Mesendoderm (in vitro differentiated cells): ENCODE data around the gene KCTD19.

Experiments used
- DNase-seq: peaks from one replicate; pipeline ENCODE4 v3.0.0; 2013
- H2AK5ac ChIP-seq: 2 replicates; pipeline ENCODE4 v1.6.1; 2013; ENCODE audit warnings: low read length, inconsistent platforms
- H2BK120ac ChIP-seq: 2 replicates; pipeline ENCODE4 v1.6.1; 2013; ENCODE audit warnings: low read depth, mild to moderate bottlenecking, low read length, moderate library complexity, mixed read lengths
- H2BK15ac ChIP-seq: replicated peaks from 2 replicates; pipeline ENCODE4 v1.6.1; 2013; ENCODE audit warnings: low read depth, mild to moderate bottlenecking, moderate library complexity
- H2BK5ac ChIP-seq: 2 replicates; pipeline ENCODE4 v1.6.1; 2013; ENCODE audit warnings: low read length, inconsistent platforms
- H3K18ac ChIP-seq: 2 replicates; pipeline ENCODE4 v1.6.1; 2013; ENCODE audit warnings: mild to moderate bottlenecking, low read length, mixed read lengths
- H3K23ac ChIP-seq: one replicate; pipeline ENCODE4 v1.6.1; 2013; ENCODE audit warnings: low read length
- H3K27ac ChIP-seq: 2 replicates; pipeline ENCODE4 v1.5.1; 2013; ENCODE audit warnings: low read depth, mild to moderate bottlenecking, inconsistent platforms, low read length, moderate library complexity
- H3K27me3 ChIP-seq: 2 replicates; pipeline ENCODE4 v1.6.1; 2013; ENCODE audit warnings: low read length, control low read depth, mild to moderate bottlenecking, inconsistent platforms; ENCODE audit not compliant: insufficient read depth, poor library complexity
- H3K36me3 ChIP-seq: 2 replicates; pipeline ENCODE4 v1.6.1; 2013; ENCODE audit warnings: low read length, inconsistent platforms; ENCODE audit not compliant: control insufficient read depth, insufficient read depth
- H3K4ac ChIP-seq: one replicate; pipeline ENCODE4 v1.6.1; 2013; ENCODE audit warnings: low read depth, mild to moderate bottlenecking, low read length, moderate library complexity
- H3K4me1 ChIP-seq: 2 replicates; pipeline ENCODE4 v1.6.1; 2013; ENCODE audit warnings: low read depth, low read length, inconsistent platforms; ENCODE audit not compliant: control insufficient read depth
- H3K4me2 ChIP-seq: 2 replicates; pipeline ENCODE4 v1.6.1; 2013; ENCODE audit warnings: low read length
- H3K4me3 ChIP-seq: 2 replicates; pipeline ENCODE4 v1.5.1; 2013; ENCODE audit warnings: mild to moderate bottlenecking, low read length
- H3K56ac ChIP-seq: one replicate; pipeline ENCODE4 v1.6.1; 2013; ENCODE audit warnings: low read length
- H3K79me1 ChIP-seq: 2 replicates; pipeline ENCODE4 v1.6.1; 2013; ENCODE audit warnings: low read length, inconsistent platforms
- H3K79me2 ChIP-seq: 2 replicates; pipeline ENCODE4 v1.6.1; 2013; ENCODE audit warnings: mild to moderate bottlenecking, low read length; ENCODE audit not compliant: control insufficient read depth, insufficient read depth
- H3K9ac ChIP-seq: 2 replicates; pipeline ENCODE4 v1.6.1; 2013; ENCODE audit warnings: low read length, inconsistent platforms
- H4K5ac ChIP-seq: one replicate; pipeline ENCODE4 v1.6.1; 2013; ENCODE audit warnings: low read length
- H4K8ac ChIP-seq: one replicate; pipeline ENCODE4 v1.6.1; 2013; ENCODE audit warnings: low read depth, mild to moderate bottlenecking, control low read depth, low read length, moderate library complexity
- WGBS: extraction: QIAGEN DNeasy Blood & Tissue Kit; methylation state at CpG from one replicate; pipeline ENCODE4 v1.1.7; 2013; ENCODE audit warnings: low lambda C conversion rate, missing lambda C conversion rate; ENCODE audit not compliant: insufficient coverage; ENCODE audit errors: extremely low coverage; 5-methylcytosine and 5-hydroxymethylcytosine counted together

The KCTD19 gene

GRCh38 chr16:67260426-67261063 is 66.0 kb downstream of the KCTD19 start:
- Histone ChIP-seq H3K79me2 (no peaks in the 10 kb centered on the region), H3K9ac (peak overlapping the region; percentile 47), H3K27ac (no peak overlapping the region), H3K4me1 (peaks cover 6% of the 10 kb centered on the region), H3K18ac (no peak overlapping the region), H3K4ac (no peak overlapping the region), H3K23ac (no peak overlapping the region), H3K79me1 (no peaks in the 10 kb centered on the region), H4K5ac (no peak overlapping the region), H2BK120ac (peak overlapping the region; percentile 33), H3K4me3 (no peak overlapping the region), H4K8ac (no peak overlapping the region), H2AK5ac (peak overlapping the region; percentile 32), H2BK5ac (peak overlapping the region; percentile 35), H3K27me3 (no peaks in the 10 kb centered on the region), H3K56ac (peak overlapping the region; percentile 69), H3K36me3 (no peaks in the 10 kb centered on the region), H2BK15ac (no peak overlapping the region), H3K4me2 (no peak overlapping the region)
- WGBS, result no CpG with 5 or more reads among the region's 4 CpGs
- DNase-seq, result peak; percentile 81

GRCh38 chr16:67259705-67260104 is 66.8 kb downstream of the KCTD19 start:
- no peaks in the 10 kb centered on the region for H3K27me3 ChIP-seq
- no peaks in the 10 kb centered on the region for H3K79me2 ChIP-seq
- H2BK5ac ChIP-seq, result no peak overlapping the region

GRCh38 chr16:67258161-67258835 is 68.2 kb downstream of the KCTD19 start:
- no peak overlapping the region for H2BK120ac ChIP-seq
- H3K18ac ChIP-seq, result no peak overlapping the region
- no peak overlapping the region for H3K23ac ChIP-seq
- H3K27ac ChIP-seq, result no peak overlapping the region
- H3K4ac ChIP-seq, result no peak overlapping the region
- no peak overlapping the region for H3K56ac ChIP-seq
- H3K79me2 ChIP-seq, result no peaks in the 10 kb centered on the region
- no peaks in the 10 kb centered on the region for H3K36me3 ChIP-seq
- no CpG with 5 or more reads among the region's 11 CpGs for WGBS
- H2AK5ac ChIP-seq, result no peak overlapping the region
- H3K4me3 ChIP-seq, result no peak overlapping the region
- no peaks in the 10 kb centered on the region for H3K79me1 ChIP-seq
- H2BK15ac ChIP-seq, result no peak overlapping the region
- H3K4me1 ChIP-seq, result peaks cover 6% of the 10 kb centered on the region
- no peak overlapping the region for H3K9ac ChIP-seq
- H3K4me2 ChIP-seq, result no peak overlapping the region
- no peak for DNase-seq
- no peaks in the 10 kb centered on the region for H3K27me3 ChIP-seq
- no peak overlapping the region for H4K8ac ChIP-seq
- no peak overlapping the region for H4K5ac ChIP-seq
- no peak overlapping the region for H2BK5ac ChIP-seq

More at GRCh38 chr16:67259705-67260104, 66.8 kb downstream of the KCTD19 start:
- Histone ChIP-seq H3K23ac (no peak overlapping the region), H3K9ac (no peak overlapping the region), H3K36me3 (no peaks in the 10 kb centered on the region), H3K4me2 (no peak overlapping the region), H2AK5ac (no peak overlapping the region), H4K8ac (no peak overlapping the region), H2BK15ac (no peak overlapping the region), H3K4me3 (no peak overlapping the region), H3K79me1 (no peaks in the 10 kb centered on the region), H3K18ac (no peak overlapping the region), H2BK120ac (no peak overlapping the region), H3K4ac (no peak overlapping the region), H3K56ac (no peak overlapping the region), H4K5ac (no peak overlapping the region), H3K27ac (no peak overlapping the region), H3K4me1 (peaks cover 6% of the 10 kb centered on the region)
- WGBS, result no CpG with 5 or more reads among the region's 12 CpGs
- DNase-seq, result no peak

GRCh38 chr16:67257486-67258160 is 68.9 kb downstream of the KCTD19 start:
- Histone ChIP-seq H2BK120ac (no peak overlapping the region), H3K36me3 (no peaks in the 10 kb centered on the region), H3K23ac (no peak overlapping the region), H3K18ac (no peak overlapping the region), H4K8ac (no peak overlapping the region), H3K79me2 (no peaks in the 10 kb centered on the region), H3K4ac (no peak overlapping the region), H3K4me1 (peaks cover 1% of the 10 kb centered on the region), H2BK15ac (no peak overlapping the region), H2AK5ac (no peak overlapping the region), H4K5ac (no peak overlapping the region), H3K4me2 (no peak overlapping the region), H3K4me3 (no peak overlapping the region), H3K27me3 (no peaks in the 10 kb centered on the region), H3K79me1 (no peaks in the 10 kb centered on the region), H3K27ac (no peak overlapping the region), H3K9ac (no peak overlapping the region), H3K56ac (no peak overlapping the region), H2BK5ac (no peak overlapping the region)
- DNase-seq, result no peak
- no CpG with 5 or more reads among the region's 4 CpGs for WGBS

DNA sequence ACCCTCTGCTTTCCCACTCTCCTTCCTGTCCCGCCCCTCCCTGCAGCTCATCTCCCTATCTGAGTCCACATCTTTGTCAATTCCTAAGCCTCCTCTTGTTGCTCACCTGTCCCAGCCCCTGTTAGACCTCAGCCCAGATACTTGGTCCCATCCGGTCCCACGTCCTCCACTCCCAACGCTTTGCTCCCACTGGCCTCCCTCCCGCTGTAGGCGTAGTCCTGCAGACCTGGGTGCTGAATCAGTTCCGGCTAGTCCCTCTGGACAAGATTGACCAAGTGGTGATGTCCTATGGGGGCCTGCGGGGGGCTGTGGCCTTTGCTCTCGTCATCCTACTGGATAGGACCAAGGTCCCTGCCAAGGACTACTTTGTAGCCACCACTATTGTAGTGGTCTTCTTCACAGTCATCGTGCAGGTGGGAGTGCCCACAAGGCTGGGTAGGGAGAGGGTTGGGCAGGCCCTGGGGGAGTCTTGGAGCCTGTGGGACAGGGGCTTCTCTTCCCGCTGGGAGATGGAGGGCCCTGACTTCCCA is 69.8 kb downstream of the KCTD19 start:
- Histone ChIP-seq H3K4me1 (no peaks in the 10 kb centered on the region), H3K56ac (no peak overlapping the region), H2BK15ac (no peak overlapping the region), H4K5ac (no peak overlapping the region), H3K27me3 (no peaks in the 10 kb centered on the region), H3K36me3 (no peaks in the 10 kb centered on the region), H3K18ac (no peak overlapping the region), H2BK120ac (no peak overlapping the region), H3K4ac (no peak overlapping the region), H3K79me1 (no peaks in the 10 kb centered on the region), H3K27ac (no peak overlapping the region), H3K4me2 (no peak overlapping the region), H3K9ac (no peak overlapping the region), H2BK5ac (no peak overlapping the region), H3K79me2 (no peaks in the 10 kb centered on the region), H2AK5ac (no peak overlapping the region), H4K8ac (no peak overlapping the region), H3K4me3 (no peak overlapping the region), H3K23ac (no peak overlapping the region)
- WGBS, result no CpG with 5 or more reads among the region's 11 CpGs
- DNase-seq, result no peak
